Esophagus muscularis mucosa (tissue), 4 donors: ENCODE results near the gene GPR32.

Experiments
- CTCF ChIP-seq, 3 experiments: fragments of 200-600 bp in 2 of 3; fragments of 450-650 bp in 1 of 3; sonication (generic) in 2 of 3; IDR thresholded peaks; one replicate each; pipeline ENCODE4 v1.5.1; 2017 to 2019; ENCODE audit warnings: antibody characterized with exemption in 3 of 3, mild to moderate bottlenecking in 2 of 3, moderate library complexity in 1 of 3
- EP300 ChIP-seq: sonication (generic); formaldehyde crosslinking; IDR thresholded peaks from one replicate; pipeline ENCODE4 v1.6.1; 2017; ENCODE audit warnings: antibody characterized with exemption
- POLR2AphosphoS5 ChIP-seq, 2 donors: sonication (generic); formaldehyde crosslinking; IDR thresholded peaks; one replicate each; pipeline ENCODE4 v1.6.1; 2017; ENCODE audit warnings: antibody characterized with exemption in 2 of 2

- no peak for TF ChIP-seq CTCF (IDR thresholded peaks at IDR 0.05)
- no peak for TF ChIP-seq POLR2AphosphoS5 (IDR thresholded peaks at IDR 0.05)
- TF ChIP-seq EP300, result no peak
Observed at GRCh38 chr19:50743537-50743936, 26.7 kb upstream of the GPR32 start.
